ENCODE results near the gene COPS2. TPM values are rescaled to one million over a fixed set of nuclear protein-coding genes. Genes with fewer than 3 reads are reported as not detected.
"Not testable (repeated sequence)": the region's sequence is repeated elsewhere in the genome, so short reads cannot be mapped to it uniquely, and the experiment has no call there.

COPS2 gene
- total and polyA plus RNA-seq, 10 donors = 21.0 to 58.4 (median 47.3) TPM

GRCh38 chr15:49179433-49180190, 24.2 kb upstream of the COPS2 start:
- TF ChIP-seq CTCF (IDR thresholded peaks at IDR 0.05 in 8 of 11, conservative IDR thresholded peaks at IDR 0.05 in 3 of 11) (no peak), POLR2A (IDR thresholded peaks at IDR 0.05) (no peak), POLR2AphosphoS5 (IDR thresholded peaks at IDR 0.05) (no peak)
- DNase-seq = no peak
- H3K36me3 ChIP-seq = peaks cover 0 to 4% (median 0%) of the 10 kb centered on the region in 6 donors
- no peak overlapping the region for H3K4me3 ChIP-seq
- 80 to 93% (median 86%) methylated on average over 1 of the region's 1 CpG for WGBS, 5 donors
- H3K9me3 ChIP-seq = no peaks in the 10 kb centered on the region
- intact Hi-C loops (cut with DNase I; ENCODE audit: low total_unique reads) = no loop called here
- no peaks in the 10 kb centered on the region for H3K27me3 ChIP-seq (replicated peaks in 1 of 7)
- H3K27ac ChIP-seq = no peak overlapping the region
- H3K4me1 ChIP-seq = peaks cover 0 to 21% (median 0%) of the 10 kb centered on the region in 6 donors

- Histone ChIP-seq H3K9me3 (no peaks in the 10 kb centered on the region), H3K4me1 (peaks cover 0 to 24% (median 0%) of the 10 kb centered on the region in 6 donors), H3K36me3 (peaks cover 0 to 4% (median 0%) of the 10 kb centered on the region in 6 donors), H3K4me3 (no peak overlapping the region), H3K27me3 (replicated peaks in 1 of 7) (no peaks in the 10 kb centered on the region), H3K27ac (no peak overlapping the region)
- intact Hi-C loops (cut with DNase I; ENCODE audit: low total_unique reads) = no loop called here
- 90 to 98% (median 94%) methylated on average over 6 to 7 of the region's 7 CpGs for WGBS, 5 donors
- TF ChIP-seq POLR2AphosphoS5 (IDR thresholded peaks at IDR 0.05) = no peak
- TF ChIP-seq POLR2A (IDR thresholded peaks at IDR 0.05) = no peak
- TF ChIP-seq CTCF (IDR thresholded peaks at IDR 0.05 in 8 of 11, conservative IDR thresholded peaks at IDR 0.05 in 3 of 11) = no peak
- DNase-seq = no peak
Measured at GRCh38 chr15:49178497-49178896, 23.1 kb upstream of the COPS2 start.

- H3K4me3 ChIP-seq; H3K9me3 ChIP-seq; DNase-seq; H3K27ac ChIP-seq; H3K27me3 ChIP-seq (replicated peaks in 1 of 7); H3K36me3 ChIP-seq; intact Hi-C loops (cut with DNase I; ENCODE audit: low total_unique reads): not testable (repeated sequence)
- 90 to 95% (median 93%) methylated on average over 6 of the region's 6 CpGs for WGBS, 5 donors
- H3K4me1 ChIP-seq = peaks cover 5 to 49% (median 20%) of the 10 kb centered on the region in 6 donors
Measured at GRCh38 chr15:49175582-49176397, 20.4 kb upstream of the COPS2 start.

GRCh38 chr15:49174902-49175301, 19.5 kb upstream of the COPS2 start:
- TF ChIP-seq POLR2A (IDR thresholded peaks at IDR 0.05) (no peak), CTCF (IDR thresholded peaks at IDR 0.05 in 8 of 11, conservative IDR thresholded peaks at IDR 0.05 in 3 of 11) (no peak), POLR2AphosphoS5 (IDR thresholded peaks at IDR 0.05) (no peak)
- 72 to 83% (median 74%) methylated on average over 3 of the region's 3 CpGs for WGBS, 5 donors
- H3K9me3 ChIP-seq = no peaks in the 10 kb centered on the region
- H3K36me3 ChIP-seq = peaks cover 0 to 4% (median 0%) of the 10 kb centered on the region in 6 donors
- H3K27ac ChIP-seq = no peak overlapping the region
- peaks cover 5 to 55% (median 21%) of the 10 kb centered on the region in 6 donors for H3K4me1 ChIP-seq
- H3K4me3 ChIP-seq = no peak overlapping the region
- intact Hi-C loops (cut with DNase I; ENCODE audit: low total_unique reads) = no loop called here
- no peak for DNase-seq
- H3K27me3 ChIP-seq (replicated peaks in 1 of 7) = no peaks in the 10 kb centered on the region

Measured in spleen (tissue), 11 donors.